ENCODE data around the gene GALNT1.

The GALNT1 gene

GRCh38 chr18:35611518-35611917, 30.0 kb downstream of the GALNT1 start:
- Histone ChIP-seq H3K27me3 (ENCODE audit: low read length) (no peaks in the 10 kb centered on the region), H3K9me2 (replicated peaks; ENCODE audit: insufficient read depth, low read length) (no peaks in the 10 kb centered on the region), H3K27ac (ENCODE audit: low read depth, low read length) (no peak overlapping the region), H2AFZ (ENCODE audit: low read depth, low read length, severe bottlenecking) (no peak overlapping the region), H3K4me3 (ENCODE audit: insufficient read depth, low read length, poor library complexity, severe bottlenecking) (no peak overlapping the region), H3K4me2 (ENCODE audit: low read depth, low read length, poor library complexity, severe bottlenecking) (no peak overlapping the region), H3K79me2 (ENCODE audit: insufficient read depth, low read length) (no peaks in the 10 kb centered on the region; the same call in 1 of the 2 replicates), H3F3A (ENCODE audit: insufficient read depth) (no peaks in the 10 kb centered on the region), H3K9ac (ENCODE audit: low read length) (no peak overlapping the region), H3K36me3 (ENCODE audit: low read length) (no peaks in the 10 kb centered on the region), H3K9me3 (ENCODE audit: insufficient read depth, low read length) (no peaks in the 10 kb centered on the region), H4K20me1 (ENCODE audit: low read depth, low read length) (peaks cover 31% of the 10 kb centered on the region; the same call in 1 of the 2 replicates)
- TF ChIP-seq EZH2phosphoT487 (conservative IDR thresholded peaks at IDR 0.05; ENCODE audit: low read length) (no peak), CTCF (IDR thresholded peaks at IDR 0.05; ENCODE audit: insufficient read depth, low read length, poor library complexity, severe bottlenecking) (no peak)

- Histone ChIP-seq H3F3A (ENCODE audit: insufficient read depth) (no peaks in the 10 kb centered on the region), H3K79me2 (ENCODE audit: insufficient read depth, low read length) (no peaks in the 10 kb centered on the region; the same call in 1 of the 2 replicates), H3K9me3 (ENCODE audit: insufficient read depth, low read length) (no peaks in the 10 kb centered on the region), H4K20me1 (ENCODE audit: low read depth, low read length) (0 out of 2 replicates have a peak, but pooled peaks cover under 1% of the 10 kb centered on the region), H3K4me2 (ENCODE audit: low read depth, low read length, poor library complexity, severe bottlenecking) (peak overlapping the region; percentile 37), H3K27me3 (ENCODE audit: low read length) (no peaks in the 10 kb centered on the region), H3K9ac (ENCODE audit: low read length) (no peak overlapping the region), H3K36me3 (ENCODE audit: low read length) (no peaks in the 10 kb centered on the region), H3K4me3 (ENCODE audit: insufficient read depth, low read length, poor library complexity, severe bottlenecking) (no peak overlapping the region), H3K27ac (ENCODE audit: low read depth, low read length) (peak overlapping the region; percentile 23; the same call in 1 of the 2 replicates), H2AFZ (ENCODE audit: low read depth, low read length, severe bottlenecking) (peak overlapping the region; percentile 52), H3K9me2 (replicated peaks; ENCODE audit: insufficient read depth, low read length) (no peaks in the 10 kb centered on the region)
- TF ChIP-seq CTCF (IDR thresholded peaks at IDR 0.05; ENCODE audit: insufficient read depth, low read length, poor library complexity, severe bottlenecking) (no peak), EZH2phosphoT487 (conservative IDR thresholded peaks at IDR 0.05; ENCODE audit: low read length) (no peak)
Observed at GRCh38 chr18:35616074-35616473, 34.5 kb downstream of the GALNT1 start.

GRCh38 chr18:35616664-35617423, 35.3 kb downstream of the GALNT1 start:
- peak overlapping the region; percentile 37 for H3K4me2 ChIP-seq (ENCODE audit: low read depth, low read length, poor library complexity, severe bottlenecking)
- no peaks in the 10 kb centered on the region for H3K36me3 ChIP-seq (ENCODE audit: low read length)
- no peaks in the 10 kb centered on the region for H3K9me3 ChIP-seq (ENCODE audit: insufficient read depth, low read length)
- H3K9me2 ChIP-seq (replicated peaks; ENCODE audit: insufficient read depth, low read length), result no peaks in the 10 kb centered on the region
- peak overlapping the region; percentile 23 for H3K27ac ChIP-seq (ENCODE audit: low read depth, low read length)
- H2AFZ ChIP-seq (ENCODE audit: low read depth, low read length, severe bottlenecking), result peak overlapping the region; percentile 52
- no peaks in the 10 kb centered on the region for H3F3A ChIP-seq (ENCODE audit: insufficient read depth)
- TF ChIP-seq EZH2phosphoT487 (conservative IDR thresholded peaks at IDR 0.05; ENCODE audit: low read length) (no peak), CTCF (IDR thresholded peaks at IDR 0.05; ENCODE audit: insufficient read depth, low read length, poor library complexity, severe bottlenecking) (no peak)
- no peaks in the 10 kb centered on the region for H4K20me1 ChIP-seq (ENCODE audit: low read depth, low read length)
- no peaks in the 10 kb centered on the region for H3K27me3 ChIP-seq (ENCODE audit: low read length)
- no peak overlapping the region for H3K4me3 ChIP-seq (ENCODE audit: insufficient read depth, low read length, poor library complexity, severe bottlenecking)
- H3K9ac ChIP-seq (ENCODE audit: low read length), result peak overlapping the region; percentile 15; the same call in 1 of the 2 replicates
- no peaks in the 10 kb centered on the region; the same call in 1 of the 2 replicates for H3K79me2 ChIP-seq (ENCODE audit: insufficient read depth, low read length)

Data from SU-DHL-6 (cell line).